Activated T-cell treated with anti-CD3 and anti-CD28 coated beads for 24 hours (primary cell): Measurements from ENCODE around the gene CILP2.

Source experiments
- DNase-seq: peaks from one replicate; pipeline ENCODE4 v3.0.0-alpha.2; 2020; ENCODE audit warnings: low read depth

The CILP2 gene

GRCh38 chr19:19538061-19538784 is at the start of gene CILP2:
TSS of gene CILP2 (plus strand) at chr19:19538265. CDS start at chr19:19538350, 85 bp downstream.
- no peak for DNase-seq

- DNase-seq, result peak; percentile 74
Measured at GRCh38 chr19:19488875-19489690, 49.0 kb upstream of the CILP2 start.

- DNase-seq, result no peak
Measured at GRCh38 chr19:19489804-19490204, 48.3 kb upstream of the CILP2 start.

- DNase-seq, result peak; percentile 79
Measured at GRCh38 chr19:19490214-19490968, 47.7 kb upstream of the CILP2 start.

GRCh38 chr19:19491321-19492025 is 46.6 kb upstream of the CILP2 start:
- DNase-seq, result no peak

- no peak for DNase-seq
Measured at GRCh38 chr19:19492026-19492610, 45.9 kb upstream of the CILP2 start.

GRCh38 chr19:19493841-19494546 is 44.1 kb upstream of the CILP2 start:
- DNase-seq, result no peak

GRCh38 chr19:19495614-19496603 is 42.2 kb upstream of the CILP2 start:
- no peak for DNase-seq

GRCh38 chr19:19498255-19498991 is 39.6 kb upstream of the CILP2 start:
- no peak for DNase-seq

- no peak for DNase-seq
Measured at GRCh38 chr19:19499272-19499995, 38.6 kb upstream of the CILP2 start.

GRCh38 chr19:19500975-19501644 is 37.0 kb upstream of the CILP2 start:
- no peak for DNase-seq

- DNase-seq, result no peak
Measured at GRCh38 chr19:19501798-19502197, 36.3 kb upstream of the CILP2 start.

- DNase-seq, result no peak
Measured at GRCh38 chr19:19502281-19502680, 35.8 kb upstream of the CILP2 start.

- DNase-seq, result no peak
Measured at GRCh38 chr19:19502808-19503602, 35.1 kb upstream of the CILP2 start.

GRCh38 chr19:19504754-19505668 is 33.1 kb upstream of the CILP2 start:
- DNase-seq, result no peak
